ENCODE measurements around the gene ZNF428. TPM values are rescaled to one million over a fixed set of nuclear protein-coding genes. Genes with fewer than 3 reads are reported as not detected.
"Not testable (repeated sequence)": the region's sequence is repeated elsewhere in the genome, so short reads cannot be mapped to it uniquely, and the experiment has no call there.

ZNF428 gene
- total RNA-seq, 1 donor from 2014 or later, result 18.5 TPM

DNA sequence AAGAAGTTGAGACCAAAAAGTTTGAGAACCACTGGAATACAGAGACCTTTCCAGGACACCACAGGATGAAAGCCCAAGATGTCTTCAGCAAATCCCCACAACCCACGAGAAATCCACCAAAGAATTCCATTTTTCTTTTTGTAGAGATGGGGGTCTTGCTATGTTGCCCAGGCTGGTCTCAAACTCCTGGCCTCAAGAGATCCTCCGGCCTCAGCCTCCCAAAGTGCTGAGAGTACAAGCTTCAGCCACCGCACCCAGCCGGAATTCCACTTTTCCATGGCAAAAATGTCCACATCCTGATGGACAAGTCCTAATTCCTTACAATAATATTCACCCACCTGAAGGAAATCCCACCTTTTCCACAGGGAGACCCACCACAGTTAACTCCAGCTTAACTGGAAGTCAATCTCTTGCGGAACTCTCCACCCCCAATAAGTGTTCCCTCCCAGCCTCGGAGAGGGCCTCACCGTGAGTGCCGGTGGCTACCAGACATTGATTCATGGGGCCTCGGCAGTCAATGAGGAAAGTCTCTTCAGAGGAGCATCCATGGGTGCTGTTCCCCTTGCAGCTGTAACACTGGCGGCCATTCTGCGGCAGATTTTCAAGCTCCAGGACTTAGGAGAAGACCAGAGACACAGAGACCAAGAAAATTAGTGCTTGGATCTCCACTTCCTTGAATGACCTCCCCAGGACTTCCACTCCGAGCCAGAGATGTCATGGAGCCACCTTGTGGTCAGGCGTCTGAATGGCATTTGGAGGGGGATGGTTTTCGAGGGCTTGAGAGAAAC lies 32.5 kb upstream of the ZNF428 start:
- Histone ChIP-seq H3K79me2 (ENCODE audit: low read depth) (no peaks in the 10 kb centered on the region), H3K4me1 (no peaks in the 10 kb centered on the region), H3K9ac (no peak overlapping the region), H3F3A (ENCODE audit: low read depth) (peaks cover 3% of the 10 kb centered on the region), H3K36me3 (no peaks in the 10 kb centered on the region), H3K4me2 (no peak overlapping the region), H2AFZ (replicated peaks) (no peak overlapping the region), H4K20me1 (ENCODE audit: low read depth) (no peaks in the 10 kb centered on the region), H3K27ac (no peak overlapping the region), H3K9me3 (ENCODE audit: low read depth) (no peaks in the 10 kb centered on the region), H3K4me3 (no peak overlapping the region), H3K27me3 (no peaks in the 10 kb centered on the region)
- no peaks in the 10 kb centered on the region for H3K9me3 Mint-ChIP-seq
- peaks cover 8% of the 10 kb centered on the region for H3K27me3 Mint-ChIP-seq (ENCODE audit: insufficient read depth, low read depth)
- no peak overlapping the region for H3K4me3 Mint-ChIP-seq
- no peak overlapping the region for H3K27ac Mint-ChIP-seq
- DNase-seq (ENCODE audit: low spot score), result peak; percentile 75
- H3K36me3 Mint-ChIP-seq, result peaks cover 26% of the 10 kb centered on the region
- peaks cover 6% of the 10 kb centered on the region for H3K4me1 Mint-ChIP-seq
- TF ChIP-seq, protein P1, sequence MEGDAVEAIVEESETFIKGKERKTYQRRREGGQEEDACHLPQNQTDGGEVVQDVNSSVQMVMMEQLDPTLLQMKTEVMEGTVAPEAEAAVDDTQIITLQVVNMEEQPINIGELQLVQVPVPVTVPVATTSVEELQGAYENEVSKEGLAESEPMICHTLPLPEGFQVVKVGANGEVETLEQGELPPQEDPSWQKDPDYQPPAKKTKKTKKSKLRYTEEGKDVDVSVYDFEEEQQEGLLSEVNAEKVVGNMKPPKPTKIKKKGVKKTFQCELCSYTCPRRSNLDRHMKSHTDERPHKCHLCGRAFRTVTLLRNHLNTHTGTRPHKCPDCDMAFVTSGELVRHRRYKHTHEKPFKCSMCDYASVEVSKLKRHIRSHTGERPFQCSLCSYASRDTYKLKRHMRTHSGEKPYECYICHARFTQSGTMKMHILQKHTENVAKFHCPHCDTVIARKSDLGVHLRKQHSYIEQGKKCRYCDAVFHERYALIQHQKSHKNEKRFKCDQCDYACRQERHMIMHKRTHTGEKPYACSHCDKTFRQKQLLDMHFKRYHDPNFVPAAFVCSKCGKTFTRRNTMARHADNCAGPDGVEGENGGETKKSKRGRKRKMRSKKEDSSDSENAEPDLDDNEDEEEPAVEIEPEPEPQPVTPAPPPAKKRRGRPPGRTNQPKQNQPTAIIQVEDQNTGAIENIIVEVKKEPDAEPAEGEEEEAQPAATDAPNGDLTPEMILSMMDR (IDR thresholded peaks at IDR 0.05), result peak; percentile 83
- TF ChIP-seq EZH2phosphoT487 (IDR thresholded peaks at IDR 0.05) (no peak), EZH2 (IDR thresholded peaks at IDR 0.05) (no peak)

GRCh38 chr19:43650276-43650675 lies 30.8 kb upstream of the ZNF428 start:
- not testable (repeated sequence) for H3F3A ChIP-seq (ENCODE audit: low read depth); H3K9me3 Mint-ChIP-seq; H3K27ac ChIP-seq; H3K4me1 Mint-ChIP-seq; H3K36me3 ChIP-seq; H3K27ac Mint-ChIP-seq; H3K4me3 Mint-ChIP-seq; H4K20me1 ChIP-seq (ENCODE audit: low read depth); H3K27me3 Mint-ChIP-seq (ENCODE audit: insufficient read depth, low read depth); DNase-seq (ENCODE audit: low spot score); H3K9ac ChIP-seq; H3K79me2 ChIP-seq (ENCODE audit: low read depth); H3K4me3 ChIP-seq; H3K9me3 ChIP-seq (ENCODE audit: low read depth); H3K4me2 ChIP-seq; H3K27me3 ChIP-seq; H2AFZ ChIP-seq (replicated peaks); H3K4me1 ChIP-seq
- H3K36me3 Mint-ChIP-seq, result peaks cover 22% of the 10 kb centered on the region

DNA sequence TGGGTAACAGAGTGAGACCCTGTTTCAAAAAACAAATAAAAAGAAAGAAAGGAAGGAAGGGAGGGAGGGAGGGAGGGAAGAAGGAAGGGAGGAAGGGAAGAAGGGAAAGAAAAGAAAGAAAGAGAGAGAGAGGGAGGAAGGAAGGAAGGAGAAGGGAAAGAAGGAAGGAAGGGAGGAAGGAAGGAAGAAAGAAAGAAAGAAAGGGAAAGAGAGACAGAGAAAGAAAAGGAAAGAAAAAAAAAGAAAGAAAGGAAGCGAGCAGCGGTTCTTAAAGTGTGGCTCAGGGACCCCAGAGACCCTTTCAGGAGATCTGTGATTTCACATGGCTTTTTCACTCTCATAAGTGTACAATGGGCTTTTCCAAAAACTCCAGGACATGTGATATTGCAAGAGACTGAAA lies 30.1 kb upstream of the ZNF428 start:
- H4K20me1 ChIP-seq (ENCODE audit: low read depth), result no peaks in the 10 kb centered on the region
- H3K27me3 ChIP-seq, result no peaks in the 10 kb centered on the region
- H3K9me3 ChIP-seq (ENCODE audit: low read depth), result no peaks in the 10 kb centered on the region
- no peak overlapping the region for H3K27ac ChIP-seq
- Mint-ChIP-seq H3K4me1 (peaks cover 6% of the 10 kb centered on the region), H3K27ac (no peak overlapping the region), H3K36me3 (peaks cover 17% of the 10 kb centered on the region), H3K9me3 (peaks cover 2% of the 10 kb centered on the region), H3K27me3 (ENCODE audit: insufficient read depth, low read depth) (peaks cover 7% of the 10 kb centered on the region), H3K4me3 (no peak overlapping the region)
- peaks cover 3% of the 10 kb centered on the region for H3F3A ChIP-seq (ENCODE audit: low read depth)
- H3K36me3 ChIP-seq, result no peaks in the 10 kb centered on the region
- H3K4me2 ChIP-seq, result no peak overlapping the region
- TF ChIP-seq EZH2 (IDR thresholded peaks at IDR 0.05) (no peak), EZH2phosphoT487 (IDR thresholded peaks at IDR 0.05) (no peak)
- TF ChIP-seq, protein P1 (IDR thresholded peaks at IDR 0.05), result no peak
- H3K9ac ChIP-seq, result no peak overlapping the region
- no peak for DNase-seq (ENCODE audit: low spot score)
- H3K4me1 ChIP-seq, result no peaks in the 10 kb centered on the region
- H3K79me2 ChIP-seq (ENCODE audit: low read depth), result no peaks in the 10 kb centered on the region
- H2AFZ ChIP-seq (replicated peaks), result no peak overlapping the region
- no peak overlapping the region for H3K4me3 ChIP-seq

GRCh38 chr19:43648633-43649032 lies 29.2 kb upstream of the ZNF428 start:
- H3K9me3 ChIP-seq (ENCODE audit: low read depth), result no peaks in the 10 kb centered on the region
- H3F3A ChIP-seq (ENCODE audit: low read depth), result peaks cover 3% of the 10 kb centered on the region
- Mint-ChIP-seq H3K27me3 (ENCODE audit: insufficient read depth, low read depth) (peaks cover 8% of the 10 kb centered on the region), H3K4me1 (peaks cover 6% of the 10 kb centered on the region), H3K27ac (no peak overlapping the region), H3K4me3 (no peak overlapping the region), H3K9me3 (peaks cover 2% of the 10 kb centered on the region), H3K36me3 (peaks cover 17% of the 10 kb centered on the region)
- H2AFZ ChIP-seq (replicated peaks), result no peak overlapping the region
- no peaks in the 10 kb centered on the region for H3K79me2 ChIP-seq (ENCODE audit: low read depth)
- no peak overlapping the region for H3K27ac ChIP-seq
- no peak for DNase-seq (ENCODE audit: low spot score)
- TF ChIP-seq EZH2 (IDR thresholded peaks at IDR 0.05) (no peak), EZH2phosphoT487 (IDR thresholded peaks at IDR 0.05) (no peak)
- TF ChIP-seq, protein P1 (IDR thresholded peaks at IDR 0.05), result no peak
- no peak overlapping the region for H3K4me2 ChIP-seq
- H3K9ac ChIP-seq, result no peak overlapping the region
- no peaks in the 10 kb centered on the region for H3K36me3 ChIP-seq
- no peaks in the 10 kb centered on the region for H3K27me3 ChIP-seq
- H3K4me3 ChIP-seq, result no peak overlapping the region
- no peaks in the 10 kb centered on the region for H4K20me1 ChIP-seq (ENCODE audit: low read depth)
- H3K4me1 ChIP-seq, result no peaks in the 10 kb centered on the region

Data from neural progenitor cell (in vitro differentiated cells).